IPS-NIHi7 (cell line): ENCODE data around the gene MARCHF3.
"Not testable (repeated sequence)": the region's sequence is repeated elsewhere in the genome, so short reads cannot be mapped to it uniquely, and the experiment has no call there.

Experiments used
- DNase-seq: peaks from one replicate; pipeline ENCODE4 v3.0.0; 2012; ENCODE audit warnings: mixed read lengths; ENCODE audit errors: extremely low spot score

Gene MARCHF3

DNA sequence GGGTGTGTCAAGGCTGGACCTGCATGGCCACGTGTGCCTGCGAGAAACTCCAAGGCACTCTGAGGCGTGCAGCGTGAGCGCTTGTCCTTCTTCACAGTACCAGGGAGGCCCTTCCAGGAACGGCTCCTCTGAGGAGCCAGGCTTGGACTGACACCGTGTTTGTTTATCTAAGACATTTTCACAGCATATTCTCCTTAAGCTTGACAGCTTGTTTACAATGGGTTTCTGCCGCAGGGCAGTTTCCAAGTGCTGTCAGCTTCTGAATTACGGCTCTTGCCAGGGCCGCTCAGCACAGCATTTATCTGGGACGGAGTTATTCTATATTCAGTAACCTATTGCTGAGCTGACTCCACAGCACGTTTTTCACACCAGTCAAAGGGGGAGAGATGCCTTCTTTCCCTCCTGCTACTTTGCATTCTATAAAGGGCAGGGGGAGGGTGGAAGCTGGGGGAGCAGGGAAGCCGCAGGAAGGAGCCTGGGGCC is 155.0 kb downstream of the MARCHF3 start:
- DNase-seq = no peak

GRCh38 chr5:126872561-126873354 is 157.6 kb downstream of the MARCHF3 start:
- no peak for DNase-seq

GRCh38 chr5:126871441-126871840 is 158.9 kb downstream of the MARCHF3 start:
- no peak for DNase-seq

- peak; percentile 76 for DNase-seq
Measured at GRCh38 chr5:126869005-126869451, 161.3 kb downstream of the MARCHF3 start.

- no peak for DNase-seq
Measured at GRCh38 chr5:126868338-126869004, 161.9 kb downstream of the MARCHF3 start.

DNA sequence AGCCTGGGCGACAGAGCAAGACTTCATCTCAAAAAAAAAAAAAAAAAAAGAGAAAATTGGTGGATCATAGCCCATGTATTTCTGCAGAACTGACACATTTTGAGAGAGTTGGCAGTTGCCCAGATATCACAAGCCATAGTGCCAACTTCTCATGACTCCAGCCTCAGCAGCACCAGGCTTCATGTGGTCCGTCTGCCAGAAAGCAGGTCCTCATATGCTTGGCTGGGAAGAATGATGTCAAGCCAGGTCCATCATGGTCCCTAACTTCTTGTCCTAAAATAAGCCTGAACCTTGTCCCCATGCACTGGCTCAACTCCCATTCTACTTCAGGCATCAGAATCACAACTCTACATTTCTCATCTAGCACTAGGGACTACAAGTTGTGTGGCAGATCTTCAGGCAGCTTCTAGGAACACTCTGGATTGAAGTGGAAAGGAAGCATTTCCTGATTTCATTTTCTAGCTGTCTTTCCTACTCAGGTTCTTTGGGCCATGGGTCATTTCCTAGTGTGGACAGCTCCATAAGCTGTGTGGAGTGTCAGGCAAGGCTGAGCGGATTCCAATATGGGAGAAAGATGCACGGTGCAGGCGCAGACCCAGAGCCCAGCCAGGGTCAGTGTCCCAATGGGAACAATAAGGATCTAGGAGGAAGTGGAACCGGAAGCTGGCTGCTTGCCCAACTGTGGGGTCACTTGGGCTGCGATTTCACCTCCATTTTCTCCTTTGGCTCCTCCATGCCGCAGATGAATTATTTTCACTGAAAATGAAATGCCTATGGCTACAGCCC is 163.3 kb downstream of the MARCHF3 start:
- no peak for DNase-seq

DNA sequence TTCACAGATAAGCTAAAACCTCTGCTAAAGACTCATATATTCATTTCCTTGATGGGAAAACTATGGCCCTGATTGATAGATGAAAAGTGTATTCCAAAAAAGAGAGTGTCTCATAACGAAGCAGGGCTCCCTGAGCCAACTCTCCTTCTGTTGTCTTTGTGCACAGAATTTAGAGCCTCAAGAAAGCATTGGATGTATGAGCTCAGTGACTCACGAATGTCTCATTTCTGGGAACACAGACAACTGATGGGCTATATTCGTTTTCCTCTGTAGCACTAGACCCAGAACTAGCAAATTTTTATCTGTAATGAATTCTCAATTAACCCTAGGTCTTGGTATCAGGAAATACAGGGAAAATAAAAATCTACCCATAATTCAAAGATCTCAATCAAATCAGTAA is 165.1 kb downstream of the MARCHF3 start:
- no peak for DNase-seq

DNA sequence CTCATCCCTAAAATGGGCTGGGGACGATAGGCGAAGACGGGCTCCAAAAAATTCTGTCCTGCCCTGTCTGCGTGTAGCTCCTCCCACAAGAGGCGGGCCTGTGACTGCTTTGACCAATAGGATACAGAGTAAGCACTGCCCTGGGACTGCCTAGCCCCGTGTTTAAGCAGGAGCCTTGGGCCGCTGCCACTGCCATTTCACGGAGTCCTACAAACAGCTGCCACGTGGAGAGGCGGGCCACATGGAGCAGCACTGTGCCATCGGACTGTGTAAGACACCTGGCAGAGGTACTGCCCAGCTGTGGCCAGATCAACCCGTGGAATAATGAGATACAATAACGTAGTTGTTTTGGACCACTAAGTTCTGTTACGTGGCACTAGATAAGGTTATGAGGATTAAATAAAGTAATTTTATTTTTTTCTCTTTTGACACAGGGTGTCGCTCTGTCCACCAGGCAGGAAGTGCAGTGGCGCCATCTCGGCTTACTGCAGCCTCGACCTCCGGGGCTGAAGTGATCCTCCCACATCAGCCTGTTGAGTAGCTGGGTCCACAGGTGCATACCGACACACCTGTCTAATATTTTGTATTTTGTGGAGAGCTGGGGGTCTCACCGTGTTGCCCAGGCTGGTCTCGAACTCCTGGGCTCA is 166.2 kb downstream of the MARCHF3 start:
- peak; percentile 64 for DNase-seq

GRCh38 chr5:126863402-126863801 is 167.0 kb downstream of the MARCHF3 start:
- DNase-seq = no peak

GRCh38 chr5:126858441-126858840 is 171.9 kb downstream of the MARCHF3 start:
- peak; percentile 62 for DNase-seq

GRCh38 chr5:126857472-126858410 is 172.6 kb downstream of the MARCHF3 start:
- no peak for DNase-seq

DNA sequence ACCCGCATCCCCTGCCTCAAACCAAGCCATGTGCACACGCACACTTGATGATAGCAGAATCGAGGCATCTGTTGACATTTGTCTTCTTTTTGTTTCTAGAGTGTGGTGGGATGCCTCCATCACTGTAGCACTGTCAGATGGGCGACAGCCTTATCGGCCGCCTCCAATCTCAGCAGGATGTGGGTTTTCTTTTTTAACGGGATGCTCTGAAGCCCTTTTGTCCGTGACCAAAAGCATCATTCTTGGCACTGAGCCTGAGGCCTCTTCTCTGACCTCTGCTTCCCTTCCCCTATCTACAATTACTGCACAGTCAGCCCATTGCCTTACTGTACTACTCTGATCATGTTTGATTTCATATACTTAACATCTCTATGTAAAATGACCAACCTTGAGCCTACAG is 175.1 kb downstream of the MARCHF3 start:
- no peak for DNase-seq

DNA sequence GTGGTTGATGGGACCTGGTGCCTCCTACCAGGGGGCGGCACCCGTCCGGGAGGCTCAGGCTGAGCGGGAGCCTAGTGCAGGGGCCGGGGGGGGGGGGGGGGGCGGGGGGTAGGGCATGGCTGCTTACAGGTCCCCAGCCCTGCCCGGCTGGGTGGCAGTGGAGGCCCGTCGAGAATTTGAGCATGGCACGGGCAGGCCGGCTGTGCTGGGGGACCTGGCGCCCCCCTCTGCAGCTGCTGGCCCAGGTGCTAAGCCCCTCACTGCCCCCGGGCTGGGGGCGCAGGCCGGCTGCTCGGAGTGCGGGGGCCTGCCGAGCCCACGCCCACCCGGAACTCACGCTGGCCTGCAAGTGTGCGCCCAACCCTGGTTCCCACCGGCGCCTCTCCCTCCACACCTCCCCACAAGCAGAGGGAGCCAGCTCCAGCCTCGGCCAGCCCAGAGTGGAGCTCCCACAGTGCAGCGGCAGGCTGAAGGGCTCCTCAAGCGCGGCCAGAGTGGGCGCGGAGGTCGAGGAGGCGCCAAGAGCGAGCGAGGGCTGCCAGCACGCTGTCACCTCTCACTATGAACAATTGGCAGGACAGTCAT is 175.7 kb downstream of the MARCHF3 start:
- DNase-seq = no peak

DNA sequence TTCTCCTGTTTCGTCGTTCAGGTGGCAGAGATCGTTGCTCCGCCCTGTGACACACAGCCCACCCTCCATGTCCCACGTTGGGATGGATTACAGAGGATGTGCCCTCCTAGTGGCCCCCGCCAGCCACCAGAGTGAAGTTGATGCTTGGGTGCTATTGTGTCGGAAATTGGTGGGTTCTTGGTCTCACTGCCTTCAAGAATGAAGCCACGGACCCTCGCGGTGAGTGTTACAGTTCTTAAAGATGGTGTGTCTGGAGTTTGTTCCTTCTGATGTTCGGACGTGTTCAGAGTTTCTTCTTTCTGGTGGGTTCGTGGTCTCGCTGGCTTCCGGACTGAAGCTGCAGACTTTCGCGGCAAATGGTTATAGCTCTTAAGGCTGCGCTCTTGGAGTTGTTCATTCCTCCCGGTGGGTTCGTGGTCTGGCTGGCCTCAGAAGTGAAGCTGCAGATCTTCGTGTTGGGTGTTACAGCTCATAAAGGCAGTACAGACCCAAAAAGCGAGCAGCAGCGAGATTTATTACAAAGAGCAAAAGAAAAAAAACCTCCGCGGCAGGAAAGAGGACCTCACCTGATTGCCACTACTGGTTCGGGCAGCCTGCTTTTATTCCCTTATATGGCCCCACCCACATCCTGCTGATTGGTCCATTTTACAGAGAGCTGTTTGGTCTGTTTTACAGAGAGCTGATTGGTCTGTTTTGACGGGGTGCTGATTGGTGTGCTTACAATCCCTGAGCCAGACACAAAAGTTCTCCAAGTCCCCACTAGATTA is 176.6 kb downstream of the MARCHF3 start:
- not testable (repeated sequence) for DNase-seq

- no peak for DNase-seq
Measured at GRCh38 chr5:126852841-126853271, 177.5 kb downstream of the MARCHF3 start.

GRCh38 chr5:126852091-126852571 is 178.2 kb downstream of the MARCHF3 start:
- no peak for DNase-seq

DNA sequence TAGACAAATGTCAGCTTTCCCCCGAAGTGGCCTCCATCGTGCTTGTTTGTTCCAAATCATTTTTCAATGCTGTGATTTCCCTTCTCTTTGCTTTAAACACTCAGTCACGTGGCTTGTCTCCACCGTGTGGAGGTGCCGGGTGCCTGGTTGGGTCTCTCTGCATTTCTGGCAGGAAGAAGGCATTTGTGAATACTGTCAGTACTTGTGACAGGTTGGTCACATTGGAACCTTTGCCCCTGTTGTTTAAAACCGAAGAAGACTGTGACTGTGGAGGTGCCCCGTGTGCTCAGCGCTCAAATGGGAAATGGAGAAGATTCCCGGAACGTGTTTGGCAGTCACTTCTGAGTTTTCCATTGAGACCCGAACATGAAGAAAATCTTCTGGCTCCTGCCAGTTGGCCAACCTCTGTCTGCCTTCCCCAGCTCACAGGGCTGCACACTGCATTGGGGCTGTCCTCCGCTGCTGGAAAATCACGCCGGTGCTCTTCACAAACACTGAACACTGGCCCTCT is 178.8 kb downstream of the MARCHF3 start:
- DNase-seq = no peak

DNA sequence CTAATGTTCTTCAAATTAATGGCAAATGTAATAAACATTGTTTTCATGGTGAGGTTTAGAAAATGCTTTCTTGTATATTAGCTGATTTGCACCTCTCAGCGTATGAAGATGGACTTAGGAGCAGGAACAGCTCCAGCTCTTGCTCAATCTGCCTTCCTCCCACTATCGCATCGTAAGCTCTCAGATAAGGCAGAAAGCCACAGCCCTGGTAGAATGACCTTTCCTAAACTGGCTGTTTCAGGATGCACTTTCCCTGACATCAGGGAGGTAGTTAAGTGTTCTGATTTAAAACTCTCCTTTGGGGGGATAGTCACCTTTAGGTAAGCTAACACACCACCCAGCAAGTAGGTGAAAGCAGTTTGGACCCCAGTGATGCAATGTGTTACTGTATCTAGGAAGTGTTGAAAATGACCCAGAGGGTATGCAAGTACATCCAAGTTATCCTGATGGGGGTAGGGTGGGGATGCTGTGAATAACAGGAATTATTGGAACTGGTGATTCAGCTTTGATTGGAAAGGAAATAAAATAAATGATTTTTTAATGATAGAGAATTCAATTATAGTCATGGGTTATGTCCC is 181.2 kb downstream of the MARCHF3 start:
- no peak for DNase-seq

DNA sequence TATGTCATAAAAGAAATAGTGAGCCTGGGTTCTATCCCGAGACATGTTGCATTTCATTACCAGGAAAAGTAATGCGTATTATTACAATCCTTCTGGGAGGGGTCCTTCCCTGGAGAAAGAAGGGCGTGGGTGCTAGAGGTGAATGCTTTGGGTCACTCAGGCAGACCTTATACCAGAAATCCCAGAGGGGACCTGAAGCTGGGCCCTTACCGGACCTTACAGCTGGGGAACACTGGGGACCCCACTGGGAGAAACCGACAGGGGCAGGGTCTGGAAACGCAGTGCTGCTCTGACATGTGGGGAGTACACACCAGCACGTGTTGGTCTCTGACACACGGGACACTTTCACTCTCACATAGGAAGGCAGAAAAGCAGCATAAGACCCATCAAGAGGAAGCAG is 182.1 kb downstream of the MARCHF3 start:
- DNase-seq = no peak
